ENCODE measurements around the gene CFAP210.

DNA sequence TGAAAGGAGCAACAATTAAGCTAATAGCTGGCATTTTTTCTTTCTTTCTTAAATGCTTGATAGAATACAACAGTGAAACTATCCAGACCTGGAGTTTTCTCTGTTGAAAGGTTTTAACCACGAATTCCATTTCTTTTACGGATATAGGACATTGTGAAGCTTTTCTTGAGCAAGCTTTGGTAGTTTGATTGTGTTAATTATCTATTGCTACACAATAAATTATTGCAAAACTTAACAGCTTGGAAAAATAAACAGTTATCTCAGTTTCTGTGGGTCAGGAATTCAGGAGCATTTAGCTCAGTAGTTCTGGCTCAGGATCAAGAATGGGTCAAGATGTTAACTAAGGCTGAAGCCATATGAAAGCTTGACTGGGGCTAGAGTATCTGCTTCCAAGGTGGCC is 11.7 kb upstream of the CFAP210 start:
- TF ChIP-seq MYC (IDR thresholded peaks at IDR 0.05; ENCODE audit: low read depth, low read length), result no peak
- no peak for TF ChIP-seq MYC (CRISPR knock-in tag; IDR thresholded peaks at IDR 0.05; ENCODE audit: borderline replicate concordance, low read depth)
- TF ChIP-seq FOXP1 (CRISPR knock-in tag; IDR thresholded peaks at IDR 0.05), result no peak
- TF ChIP-seq ATF7 (IDR thresholded peaks at IDR 0.05), result no peak
- no peak for TF ChIP-seq GABPB2 (CRISPR knock-in tag; conservative IDR thresholded peaks at IDR 0.05)
- TF ChIP-seq NCOA1 (IDR thresholded peaks at IDR 0.05; ENCODE audit: low read depth), result no peak
- TF ChIP-seq SIN3A (IDR thresholded peaks at IDR 0.05; ENCODE audit: borderline replicate concordance in 2 of 2, control insufficient read depth in 1 of 2, low read depth in 2 of 2, low read length in 2 of 2), result no peak
- TF ChIP-seq, protein P1, sequence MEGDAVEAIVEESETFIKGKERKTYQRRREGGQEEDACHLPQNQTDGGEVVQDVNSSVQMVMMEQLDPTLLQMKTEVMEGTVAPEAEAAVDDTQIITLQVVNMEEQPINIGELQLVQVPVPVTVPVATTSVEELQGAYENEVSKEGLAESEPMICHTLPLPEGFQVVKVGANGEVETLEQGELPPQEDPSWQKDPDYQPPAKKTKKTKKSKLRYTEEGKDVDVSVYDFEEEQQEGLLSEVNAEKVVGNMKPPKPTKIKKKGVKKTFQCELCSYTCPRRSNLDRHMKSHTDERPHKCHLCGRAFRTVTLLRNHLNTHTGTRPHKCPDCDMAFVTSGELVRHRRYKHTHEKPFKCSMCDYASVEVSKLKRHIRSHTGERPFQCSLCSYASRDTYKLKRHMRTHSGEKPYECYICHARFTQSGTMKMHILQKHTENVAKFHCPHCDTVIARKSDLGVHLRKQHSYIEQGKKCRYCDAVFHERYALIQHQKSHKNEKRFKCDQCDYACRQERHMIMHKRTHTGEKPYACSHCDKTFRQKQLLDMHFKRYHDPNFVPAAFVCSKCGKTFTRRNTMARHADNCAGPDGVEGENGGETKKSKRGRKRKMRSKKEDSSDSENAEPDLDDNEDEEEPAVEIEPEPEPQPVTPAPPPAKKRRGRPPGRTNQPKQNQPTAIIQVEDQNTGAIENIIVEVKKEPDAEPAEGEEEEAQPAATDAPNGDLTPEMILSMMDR (IDR thresholded peaks at IDR 0.05 in 2 of 3, conservative IDR thresholded peaks at IDR 0.05 in 1 of 3; ENCODE audit: insufficient read depth in 2 of 3, low read depth in 1 of 3, low read length in 3 of 3), result no peak
- no peak for TF ChIP-seq ZNF76 (CRISPR knock-in tag; IDR thresholded peaks at IDR 0.05; ENCODE audit: borderline replicate concordance)
- TF ChIP-seq ZNF830 (CRISPR knock-in tag; IDR thresholded peaks at IDR 0.05), result no peak
- TF ChIP-seq MAFK (IDR thresholded peaks at IDR 0.05; ENCODE audit: low read length), result no peak
- no peak for TF ChIP-seq LEF1 (IDR thresholded peaks at IDR 0.05)
